A673 (cell line): ENCODE measurements around the gene ZNF274. TPM values are rescaled to one million over a fixed set of nuclear protein-coding genes. Genes with fewer than 3 reads are reported as not detected.

Source experiments
- BruUV-seq: library from RNA; stranded (reverse); fragments of 400-500 nt; replicated peaks from 2 replicates; lab custom pipeline; 2021; lab: Mats Ljungman, UMichigan
- CTCF ChIA-PET: fragments of 300-600 bp; sonication (Branson Sonifier 250); formaldehyde crosslinking; loops from one replicate; lab custom pipeline; 2022; ENCODE audit warnings: antibody characterized with exemption; lab: Charles Lee
- POLR2A ChIA-PET: fragments of 300-600 bp; sonication (Branson Sonifier 250); formaldehyde crosslinking; loops from one replicate; lab custom pipeline; 2022; ENCODE audit warnings: antibody characterized with exemption; ENCODE audit not compliant: low non-redundant PET; lab: Charles Lee
- DNase-seq: peaks from one replicate; pipeline ENCODE4 v3.0.0-alpha.2; 2015; ENCODE audit warnings: low spot score
- H3K27ac ChIP-seq: fragments of 200-600 bp; sonication (generic); 2 replicates; pipeline ENCODE4 v1.5.1; 2016; ENCODE audit warnings: mixed run types, low read depth, mild to moderate bottlenecking, mixed read lengths, antibody characterized with exemption, low read length; ENCODE audit not compliant: poor library complexity, severe bottlenecking
- H3K27me3 ChIP-seq: fragments of 200-600 bp; sonication (generic); replicated peaks from 2 replicates; pipeline ENCODE4 v1.6.1; 2017; ENCODE audit warnings: mixed run types, low read depth, mild to moderate bottlenecking, mixed read lengths, antibody characterized with exemption, low read length; ENCODE audit not compliant: insufficient read depth, poor library complexity
- H3K36me3 ChIP-seq: fragments of 200-600 bp; sonication (generic); 2 replicates; pipeline ENCODE4 v1.6.1; 2016; ENCODE audit warnings: mixed run types, mild to moderate bottlenecking, mixed read lengths, antibody characterized with exemption, low read length; ENCODE audit not compliant: insufficient read depth, poor library complexity, severe bottlenecking
- H3K4me1 ChIP-seq: fragments of 200-600 bp; sonication (generic); 2 replicates; pipeline ENCODE4 v1.6.1; 2017; ENCODE audit warnings: mixed run types, mild to moderate bottlenecking, mixed read lengths, antibody characterized with exemption, low read length; ENCODE audit not compliant: insufficient read depth, poor library complexity, severe bottlenecking
- H3K4me3 ChIP-seq: fragments of 200-600 bp; sonication (generic); 2 replicates; pipeline ENCODE4 v1.5.1; 2016; ENCODE audit warnings: low read depth, mixed run types, mild to moderate bottlenecking, mixed read lengths, low read length; ENCODE audit not compliant: poor library complexity, severe bottlenecking
- H3K9me3 ChIP-seq: fragments of 200-600 bp; sonication (generic); 2 replicates; pipeline ENCODE4 v1.6.1; 2016; ENCODE audit warnings: mixed run types, low read depth, mild to moderate bottlenecking, mixed read lengths, antibody characterized with exemption, low read length; ENCODE audit not compliant: poor library complexity, severe bottlenecking
- EZH2 ChIP-seq: fragments of 200-600 bp; sonication (generic); IDR thresholded peaks from 2 replicates; pipeline ENCODE4 v1.6.1; 2017; ENCODE audit warnings: borderline replicate concordance, low read depth, mild to moderate bottlenecking, mixed read lengths, antibody characterized with exemption, low read length; ENCODE audit not compliant: poor library complexity, severe bottlenecking
- intact Hi-C: fragments of 100-400 bp; cut with micrococcal nuclease; formaldehyde crosslinking; loops from one replicate; pipeline ENCODE4 v1.10.0; 2022; ENCODE audit not compliant: unreplicated experiment
- total RNA-seq: library from RNA; stranded (reverse); gene quantifications from 2 replicates; pipeline ENCODE4 v1.2.3, GENCODE V29; 2021
- TF ChIP-seq, protein P1 (sequence below): fragments of 300-800, 200-600 bp; sonication (generic); conservative IDR thresholded peaks from 2 replicates; pipeline ENCODE4 v1.5.1; 2017; ENCODE audit warnings: low read depth, mild to moderate bottlenecking, antibody characterized with exemption, low read length, moderate library complexity, mixed read lengths

The ZNF274 gene
- total RNA-seq, 1 experiment from 2014 or later = 27.4 TPM

DNA sequence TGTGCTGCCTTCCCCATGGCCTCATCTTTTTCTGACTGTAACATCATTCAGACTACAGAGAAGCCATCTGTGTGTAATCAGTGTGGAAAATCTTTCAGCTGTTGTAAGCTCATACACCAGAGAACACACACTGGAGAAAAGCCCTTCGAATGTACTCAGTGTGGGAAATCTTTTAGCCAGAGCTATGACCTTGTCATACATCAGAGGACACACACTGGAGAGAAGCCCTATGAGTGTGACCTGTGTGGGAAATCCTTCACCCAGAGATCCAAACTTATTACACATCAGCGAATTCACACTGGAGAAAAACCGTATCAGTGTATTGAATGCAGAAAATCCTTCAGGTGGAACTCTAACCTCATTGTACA, 78.7 kb downstream of the ZNF274 start:
- DNase-seq = no peak
- CTCF ChIA-PET = no interaction called here
- peaks cover 76% of the 10 kb centered on the region for H3K36me3 ChIP-seq
- H3K27me3 ChIP-seq = no peaks in the 10 kb centered on the region
- no peak overlapping the region for H3K4me3 ChIP-seq
- TF ChIP-seq, protein P1, sequence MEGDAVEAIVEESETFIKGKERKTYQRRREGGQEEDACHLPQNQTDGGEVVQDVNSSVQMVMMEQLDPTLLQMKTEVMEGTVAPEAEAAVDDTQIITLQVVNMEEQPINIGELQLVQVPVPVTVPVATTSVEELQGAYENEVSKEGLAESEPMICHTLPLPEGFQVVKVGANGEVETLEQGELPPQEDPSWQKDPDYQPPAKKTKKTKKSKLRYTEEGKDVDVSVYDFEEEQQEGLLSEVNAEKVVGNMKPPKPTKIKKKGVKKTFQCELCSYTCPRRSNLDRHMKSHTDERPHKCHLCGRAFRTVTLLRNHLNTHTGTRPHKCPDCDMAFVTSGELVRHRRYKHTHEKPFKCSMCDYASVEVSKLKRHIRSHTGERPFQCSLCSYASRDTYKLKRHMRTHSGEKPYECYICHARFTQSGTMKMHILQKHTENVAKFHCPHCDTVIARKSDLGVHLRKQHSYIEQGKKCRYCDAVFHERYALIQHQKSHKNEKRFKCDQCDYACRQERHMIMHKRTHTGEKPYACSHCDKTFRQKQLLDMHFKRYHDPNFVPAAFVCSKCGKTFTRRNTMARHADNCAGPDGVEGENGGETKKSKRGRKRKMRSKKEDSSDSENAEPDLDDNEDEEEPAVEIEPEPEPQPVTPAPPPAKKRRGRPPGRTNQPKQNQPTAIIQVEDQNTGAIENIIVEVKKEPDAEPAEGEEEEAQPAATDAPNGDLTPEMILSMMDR = no peak
- TF ChIP-seq EZH2 = no peak
- no TSS peak for BruUV-seq
- no peaks in the 10 kb centered on the region for H3K4me1 ChIP-seq
- POLR2A ChIA-PET = no interaction called here
- intact Hi-C loops = no loop called here
- peaks cover 94% of the 10 kb centered on the region for H3K9me3 ChIP-seq
- no peak overlapping the region for H3K27ac ChIP-seq

DNA sequence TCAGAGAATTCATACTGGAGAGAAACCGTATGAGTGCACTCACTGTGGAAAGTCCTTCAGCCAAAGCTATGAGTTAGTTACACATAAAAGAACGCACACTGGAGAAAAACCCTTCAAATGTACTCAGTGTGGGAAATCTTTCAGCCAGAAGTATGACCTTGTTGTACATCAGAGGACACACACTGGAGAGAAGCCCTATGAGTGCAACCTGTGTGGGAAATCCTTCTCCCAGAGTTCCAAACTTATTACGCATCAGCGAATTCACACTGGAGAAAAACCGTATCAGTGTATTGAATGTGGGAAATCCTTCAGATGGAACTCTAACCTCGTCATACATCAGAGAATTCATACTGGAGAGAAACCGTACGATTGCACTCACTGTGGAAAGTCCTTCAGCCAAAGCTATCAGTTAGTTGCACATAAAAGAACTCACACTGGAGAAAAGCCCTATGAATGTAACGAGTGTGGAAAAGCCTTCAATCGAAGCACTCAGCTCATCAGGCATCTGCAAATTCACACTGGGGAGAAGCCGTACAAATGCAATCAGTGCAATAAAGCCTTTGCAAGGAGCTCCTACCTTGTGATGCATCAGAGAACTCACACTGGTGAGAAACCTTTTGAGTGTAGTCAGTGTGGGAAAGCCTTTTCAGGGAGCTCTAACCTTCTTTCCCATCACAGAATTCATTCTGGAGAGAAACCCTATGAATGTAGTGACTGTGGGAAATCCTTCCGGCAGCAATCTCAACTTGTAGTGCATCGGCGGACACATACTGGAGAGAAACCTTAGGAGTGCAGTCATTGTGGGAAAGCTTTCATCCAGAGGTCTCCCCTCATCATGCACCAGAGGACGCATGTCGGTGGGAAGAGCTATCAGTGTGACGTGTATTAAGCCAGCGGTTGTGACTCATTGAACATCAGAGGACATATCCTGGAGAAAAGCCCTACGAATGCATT, 79.4 kb downstream of the ZNF274 start:
- DNase-seq = no peak
- no peaks in the 10 kb centered on the region for H3K4me1 ChIP-seq
- peaks cover 74% of the 10 kb centered on the region for H3K36me3 ChIP-seq
- intact Hi-C loops = no loop called here
- no peak overlapping the region for H3K27ac ChIP-seq
- BruUV-seq = no TSS peak
- no peak overlapping the region for H3K4me3 ChIP-seq
- H3K9me3 ChIP-seq = peaks cover 94% of the 10 kb centered on the region
- POLR2A ChIA-PET = no interaction called here
- TF ChIP-seq, protein P1 = no peak
- no peak for TF ChIP-seq EZH2
- CTCF ChIA-PET = no interaction called here
- H3K27me3 ChIP-seq = no peaks in the 10 kb centered on the region

DNA sequence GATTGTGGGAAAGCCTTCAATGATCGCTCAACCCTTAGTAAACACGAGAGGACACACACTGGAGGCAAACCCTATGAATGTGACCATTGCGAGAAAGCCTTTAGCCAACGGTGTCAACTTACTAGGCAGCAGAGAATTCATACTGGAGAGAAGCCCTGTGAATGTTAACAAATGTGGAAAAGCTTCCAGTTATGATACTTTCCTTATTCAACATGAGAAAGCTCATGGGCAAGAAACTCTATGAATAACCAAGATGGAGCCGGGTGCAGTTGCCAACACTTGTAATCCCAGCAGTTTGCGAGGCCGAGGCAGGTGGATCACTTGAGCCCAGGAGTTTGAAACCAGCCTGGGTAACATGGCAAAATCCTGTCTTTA, 80.0 kb downstream of the ZNF274 start:
- TF ChIP-seq EZH2 = no peak
- TF ChIP-seq, protein P1 = no peak
- no peaks in the 10 kb centered on the region for H3K27me3 ChIP-seq
- no peak for DNase-seq
- H3K9me3 ChIP-seq = peaks cover 88% of the 10 kb centered on the region
- no peaks in the 10 kb centered on the region for H3K4me1 ChIP-seq
- ChIA-PET POLR2A (no interaction called here), CTCF (no interaction called here)
- no peak overlapping the region for H3K27ac ChIP-seq
- no peak overlapping the region for H3K4me3 ChIP-seq
- BruUV-seq = no TSS peak
- intact Hi-C loops = no loop called here
- H3K36me3 ChIP-seq = peaks cover 67% of the 10 kb centered on the region

Other genes starting within 250 kb of the ZNF274 start
- gene ZNF418, start 247.7 kb upstream of the ZNF274 start, total RNA-seq = 16.9 and 22.9 TPM in 2 replicates
- gene ZNF256, start 235.4 kb upstream of the ZNF274 start, total RNA-seq = 9.5 and 11.0 TPM in 2 replicates
- gene C19orf18, start 208.5 kb upstream of the ZNF274 start, total RNA-seq = 0.43 TPM in 1 of 2 replicates, not detected in the other
- 16.7 and 17.8 TPM in 2 replicates for gene ZNF606, start 180.2 kb upstream of the ZNF274 start, total RNA-seq
- gene ZSCAN1, start 149.0 kb upstream of the ZNF274 start, total RNA-seq = 1.4 and 2.8 TPM in 2 replicates
- 7.0 and 8.2 TPM in 2 replicates for gene ZNF135, start 123.8 kb upstream of the ZNF274 start, total RNA-seq
- gene ZSCAN18, start 84.8 kb upstream of the ZNF274 start, total RNA-seq = 26.1 and 38.4 TPM in 2 replicates
- 10.1 and 13.1 TPM in 2 replicates for gene ZNF329, start 32.3 kb upstream of the ZNF274 start, total RNA-seq
- gene ZNF544, start 45.9 kb downstream of the ZNF274 start, total RNA-seq = 44.8 and 50.5 TPM in 2 replicates
- gene ZNF8, start 95.9 kb downstream of the ZNF274 start, total RNA-seq = 11.9 and 12.5 TPM in 2 replicates
- gene ERVK3-1, start 122.3 kb downstream of the ZNF274 start, total RNA-seq = 57.8 and 77.1 TPM in 2 replicates
- 3.2 and 4.2 TPM in 2 replicates for gene ZSCAN22, start 143.9 kb downstream of the ZNF274 start, total RNA-seq
- 15.2 and 18.2 TPM in 2 replicates for gene A1BG, start 170.4 kb downstream of the ZNF274 start, total RNA-seq
- gene ZNF497, start 179.7 kb downstream of the ZNF274 start, total RNA-seq = 2.6 and 3.4 TPM in 2 replicates
- 1.3 and 1.8 TPM in 2 replicates for gene ZNF837, start 198.0 kb downstream of the ZNF274 start, total RNA-seq
- 1,249 and 1,257 TPM in 2 replicates for gene RPS5, start 204.2 kb downstream of the ZNF274 start, total RNA-seq
- gene RNF225, start 212.6 kb downstream of the ZNF274 start, total RNA-seq = 0.60 and 0.74 TPM in 2 replicates
- gene ZNF584, start 225.6 kb downstream of the ZNF274 start, total RNA-seq = 20.9 and 21.6 TPM in 2 replicates